Measurements from ENCODE around the gene TLCD1.

The TLCD1 gene

DNA sequence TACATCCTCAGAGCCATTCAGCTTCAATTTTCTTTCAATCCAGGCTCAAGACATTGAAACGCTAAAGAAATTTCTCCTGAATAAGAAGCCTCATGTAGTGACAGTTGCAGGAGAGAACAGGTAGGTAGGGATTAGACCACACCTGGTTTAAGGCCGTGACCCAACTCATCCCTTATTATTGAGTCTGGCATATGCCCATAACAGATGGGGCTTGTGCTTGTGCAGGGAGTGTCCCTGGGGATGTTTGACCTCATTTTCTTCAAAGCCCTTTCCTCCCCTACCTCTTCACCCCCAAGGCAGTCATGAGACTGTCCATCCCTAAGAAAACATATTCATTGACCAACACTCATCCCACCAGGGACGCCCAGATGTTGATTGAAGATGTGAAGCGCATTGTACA is 39.7 kb downstream of the TLCD1 start:
- no peaks in the 10 kb centered on the region for H3K9me3 ChIP-seq (ENCODE audit: control insufficient read depth in 1 of 2, low read length in 2 of 2)
- H3K4me1 ChIP-seq (ENCODE audit: control insufficient read depth in 1 of 2, insufficient read depth in 2 of 2, low read length in 2 of 2): peaks cover 0 to 6% of the 10 kb centered on the region in 2 donors
- H3K27ac ChIP-seq (ENCODE audit: low read depth, low read length): no peak overlapping the region
- no peaks in the 10 kb centered on the region for H3K27me3 ChIP-seq (ENCODE audit: control insufficient read depth in 1 of 2, insufficient read depth in 2 of 2, low read length in 2 of 2)
- peaks cover 85 to 97% of the 10 kb centered on the region in 2 donors for H3K36me3 ChIP-seq (ENCODE audit: control insufficient read depth in 1 of 2, insufficient read depth in 2 of 2, low read length in 2 of 2)
- no peak overlapping the region for H3K4me3 ChIP-seq (ENCODE audit: low read depth in 1 of 2, low read length in 2 of 2)
- H3K9ac ChIP-seq (ENCODE audit: low read depth in 1 of 2, low read length in 2 of 2): no peak overlapping the region

- Histone ChIP-seq H3K9ac (ENCODE audit: low read depth in 1 of 2, low read length in 2 of 2) (no peak overlapping the region), H3K36me3 (ENCODE audit: control insufficient read depth in 1 of 2, insufficient read depth in 2 of 2, low read length in 2 of 2) (peaks cover 85 to 94% of the 10 kb centered on the region in 2 donors), H3K4me3 (ENCODE audit: low read depth in 1 of 2, low read length in 2 of 2) (no peak overlapping the region), H3K27ac (ENCODE audit: low read depth, low read length) (no peak overlapping the region), H3K4me1 (ENCODE audit: control insufficient read depth in 1 of 2, insufficient read depth in 2 of 2, low read length in 2 of 2) (peaks cover 0 to 6% of the 10 kb centered on the region in 2 donors), H3K9me3 (ENCODE audit: control insufficient read depth in 1 of 2, low read length in 2 of 2) (no peaks in the 10 kb centered on the region), H3K27me3 (ENCODE audit: control insufficient read depth in 1 of 2, insufficient read depth in 2 of 2, low read length in 2 of 2) (no peaks in the 10 kb centered on the region)
Observed at GRCh38 chr17:28685366-28685765, 40.7 kb downstream of the TLCD1 start.

DNA sequence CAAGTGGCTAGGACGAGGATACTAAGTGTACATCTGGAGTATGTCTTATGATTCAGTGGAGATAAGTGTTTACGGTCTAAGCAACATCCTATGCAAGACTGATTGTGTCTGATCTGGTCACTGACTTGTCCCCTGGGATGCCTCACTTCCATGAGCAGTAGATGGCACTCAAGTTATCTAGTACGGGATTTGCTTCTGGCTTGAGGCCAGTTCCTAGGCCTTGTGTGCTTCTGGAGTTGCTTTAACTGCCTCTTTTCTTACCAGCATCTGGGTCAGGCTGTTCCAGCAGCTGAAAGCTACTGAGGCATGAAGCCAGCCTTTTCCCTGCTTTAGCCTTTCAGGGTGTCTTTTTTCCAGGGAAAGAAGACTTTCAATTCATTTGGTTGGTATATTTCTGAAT is 41.1 kb downstream of the TLCD1 start:
- Histone ChIP-seq H3K9ac (ENCODE audit: low read depth in 1 of 2, low read length in 2 of 2) (no peak overlapping the region), H3K4me1 (ENCODE audit: control insufficient read depth in 1 of 2, insufficient read depth in 2 of 2, low read length in 2 of 2) (peaks cover 0 to 6% of the 10 kb centered on the region in 2 donors), H3K4me3 (ENCODE audit: low read depth in 1 of 2, low read length in 2 of 2) (no peak overlapping the region), H3K27ac (ENCODE audit: low read depth, low read length) (no peak overlapping the region), H3K27me3 (ENCODE audit: control insufficient read depth in 1 of 2, insufficient read depth in 2 of 2, low read length in 2 of 2) (no peaks in the 10 kb centered on the region), H3K36me3 (ENCODE audit: control insufficient read depth in 1 of 2, insufficient read depth in 2 of 2, low read length in 2 of 2) (peaks cover 81 to 92% of the 10 kb centered on the region in 2 donors), H3K9me3 (ENCODE audit: control insufficient read depth in 1 of 2, low read length in 2 of 2) (no peaks in the 10 kb centered on the region)

GRCh38 chr17:28682655-28683054 is 43.4 kb downstream of the TLCD1 start:
- H3K27ac ChIP-seq (ENCODE audit: low read depth, low read length): no peak overlapping the region
- no peak overlapping the region for H3K4me3 ChIP-seq (ENCODE audit: low read depth in 1 of 2, low read length in 2 of 2)
- no peaks in the 10 kb centered on the region for H3K4me1 ChIP-seq (ENCODE audit: control insufficient read depth in 1 of 2, insufficient read depth in 2 of 2, low read length in 2 of 2)
- no peaks in the 10 kb centered on the region for H3K9me3 ChIP-seq (ENCODE audit: control insufficient read depth in 1 of 2, low read length in 2 of 2)
- no peak overlapping the region for H3K9ac ChIP-seq (ENCODE audit: low read depth in 1 of 2, low read length in 2 of 2)
- peaks cover 71 to 88% of the 10 kb centered on the region in 2 donors for H3K36me3 ChIP-seq (ENCODE audit: control insufficient read depth in 1 of 2, insufficient read depth in 2 of 2, low read length in 2 of 2)
- no peaks in the 10 kb centered on the region for H3K27me3 ChIP-seq (ENCODE audit: control insufficient read depth in 1 of 2, insufficient read depth in 2 of 2, low read length in 2 of 2)

- Histone ChIP-seq H3K27me3 (ENCODE audit: control insufficient read depth in 1 of 2, insufficient read depth in 2 of 2, low read length in 2 of 2) (no peaks in the 10 kb centered on the region), H3K36me3 (ENCODE audit: control insufficient read depth in 1 of 2, insufficient read depth in 2 of 2, low read length in 2 of 2) (peaks cover 61 to 91% of the 10 kb centered on the region in 2 donors), H3K27ac (ENCODE audit: low read depth, low read length) (no peak overlapping the region), H3K9me3 (ENCODE audit: control insufficient read depth in 1 of 2, low read length in 2 of 2) (no peaks in the 10 kb centered on the region), H3K9ac (ENCODE audit: low read depth in 1 of 2, low read length in 2 of 2) (no peak overlapping the region), H3K4me3 (ENCODE audit: low read depth in 1 of 2, low read length in 2 of 2) (no peak overlapping the region), H3K4me1 (ENCODE audit: control insufficient read depth in 1 of 2, insufficient read depth in 2 of 2, low read length in 2 of 2) (no peaks in the 10 kb centered on the region)
Observed at GRCh38 chr17:28675980-28676379, 50.1 kb downstream of the TLCD1 start.

- no peaks in the 10 kb centered on the region for H3K27me3 ChIP-seq (ENCODE audit: control insufficient read depth in 1 of 2, insufficient read depth in 2 of 2, low read length in 2 of 2)
- H3K4me3 ChIP-seq (ENCODE audit: low read depth in 1 of 2, low read length in 2 of 2): no peak overlapping the region
- H3K9me3 ChIP-seq (ENCODE audit: control insufficient read depth in 1 of 2, low read length in 2 of 2): no peaks in the 10 kb centered on the region
- H3K9ac ChIP-seq (ENCODE audit: low read depth in 1 of 2, low read length in 2 of 2): no peak overlapping the region
- H3K4me1 ChIP-seq (ENCODE audit: control insufficient read depth in 1 of 2, insufficient read depth in 2 of 2, low read length in 2 of 2): no peaks in the 10 kb centered on the region
- peaks cover 62 to 91% of the 10 kb centered on the region in 2 donors for H3K36me3 ChIP-seq (ENCODE audit: control insufficient read depth in 1 of 2, insufficient read depth in 2 of 2, low read length in 2 of 2)
- H3K27ac ChIP-seq (ENCODE audit: low read depth, low read length): no peak overlapping the region
Observed at GRCh38 chr17:28675490-28675889, 50.5 kb downstream of the TLCD1 start.
